Upper lobe of left lung (tissue), 4 donors: ENCODE measurements around the gene CELA1.

Experiments used
- EP300 ChIP-seq, 4 donors: sonication (generic); formaldehyde crosslinking; IDR thresholded peaks; one replicate each; pipeline ENCODE4 v1.5.1; 2017; ENCODE audit warnings: antibody characterized with exemption in 4 of 4, control low read depth in 2 of 4
- POLR2A ChIP-seq, 4 donors: fragments of 450-650 bp; IDR thresholded peaks; one replicate each; pipeline ENCODE4 v1.5.1; 2016 to 2017; ENCODE audit warnings: antibody characterized with exemption in 4 of 4, mild to moderate bottlenecking in 2 of 4
- POLR2AphosphoS5 ChIP-seq, 2 donors: sonication (generic); formaldehyde crosslinking; IDR thresholded peaks; one replicate each; pipeline ENCODE4 v1.5.1; 2017; ENCODE audit warnings: antibody characterized with exemption in 2 of 2
- TF ChIP-seq, protein P1 (sequence below), 6 experiments: fragments of 450-650 bp in 4 of 6; fragments of 200-600 bp in 2 of 6; sonication (generic) in 2 of 6; IDR thresholded peaks; one replicate each; pipeline ENCODE4 v1.5.1; 2016 to 2019; ENCODE audit warnings: antibody characterized with exemption in 6 of 6

DNA sequence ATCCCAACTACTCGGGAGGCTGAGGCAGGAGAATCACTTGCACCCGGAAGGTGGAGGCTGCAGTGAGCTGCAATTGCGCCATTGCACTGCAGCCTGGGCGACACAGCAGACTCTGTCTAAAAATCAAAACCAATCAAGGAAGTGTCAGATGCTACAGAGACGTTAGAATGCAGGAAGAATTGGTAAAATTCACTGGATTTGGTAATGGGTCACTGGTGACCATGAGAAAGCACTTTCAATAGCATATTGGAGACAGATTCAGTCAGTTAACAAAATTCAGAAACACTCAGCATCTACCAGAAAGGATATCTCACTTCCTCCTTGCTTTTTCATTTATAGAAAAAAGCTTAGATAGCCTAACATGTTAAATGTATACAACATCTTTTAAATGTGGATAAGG, 40.0 kb downstream of the CELA1 start:
- TF ChIP-seq, protein P1, sequence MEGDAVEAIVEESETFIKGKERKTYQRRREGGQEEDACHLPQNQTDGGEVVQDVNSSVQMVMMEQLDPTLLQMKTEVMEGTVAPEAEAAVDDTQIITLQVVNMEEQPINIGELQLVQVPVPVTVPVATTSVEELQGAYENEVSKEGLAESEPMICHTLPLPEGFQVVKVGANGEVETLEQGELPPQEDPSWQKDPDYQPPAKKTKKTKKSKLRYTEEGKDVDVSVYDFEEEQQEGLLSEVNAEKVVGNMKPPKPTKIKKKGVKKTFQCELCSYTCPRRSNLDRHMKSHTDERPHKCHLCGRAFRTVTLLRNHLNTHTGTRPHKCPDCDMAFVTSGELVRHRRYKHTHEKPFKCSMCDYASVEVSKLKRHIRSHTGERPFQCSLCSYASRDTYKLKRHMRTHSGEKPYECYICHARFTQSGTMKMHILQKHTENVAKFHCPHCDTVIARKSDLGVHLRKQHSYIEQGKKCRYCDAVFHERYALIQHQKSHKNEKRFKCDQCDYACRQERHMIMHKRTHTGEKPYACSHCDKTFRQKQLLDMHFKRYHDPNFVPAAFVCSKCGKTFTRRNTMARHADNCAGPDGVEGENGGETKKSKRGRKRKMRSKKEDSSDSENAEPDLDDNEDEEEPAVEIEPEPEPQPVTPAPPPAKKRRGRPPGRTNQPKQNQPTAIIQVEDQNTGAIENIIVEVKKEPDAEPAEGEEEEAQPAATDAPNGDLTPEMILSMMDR (IDR thresholded peaks at IDR 0.05): no peak
- TF ChIP-seq EP300 (IDR thresholded peaks at IDR 0.05) (no peak), POLR2AphosphoS5 (IDR thresholded peaks at IDR 0.05) (no peak), POLR2A (IDR thresholded peaks at IDR 0.05) (no peak)
